ENCODE data around the gene RAPGEF6. TPM values are rescaled to one million over a fixed set of nuclear protein-coding genes. Genes with fewer than 3 reads are reported as not detected.

The RAPGEF6 gene
- total RNA-seq, 1 experiment from 2014 or later, result 25.0 TPM

- POLR2A ChIA-PET, result no interaction called here
- H3K27me3 ChIP-seq (ENCODE audit: control insufficient read depth, insufficient read depth, low read length), result no peaks in the 10 kb centered on the region
- DNase-seq (ENCODE audit: low read depth, low spot score), result no peak
- no peak for ATAC-seq
- CTCF ChIA-PET, result no interaction called here
- no peak overlapping the region for H3K27ac ChIP-seq (ENCODE audit: low read length)
- no peak for TF ChIP-seq SIN3A (IDR thresholded peaks at IDR 0.05; ENCODE audit: borderline replicate concordance, insufficient read depth, low read depth, low read length)
- TF ChIP-seq CTCF (IDR thresholded peaks at IDR 0.05), result no peak
- no peak for TF ChIP-seq POLR2AphosphoS5 (IDR thresholded peaks at IDR 0.05; ENCODE audit: low read depth, low read length)
- no peak for TF ChIP-seq TCF7L2 (IDR thresholded peaks at IDR 0.05; ENCODE audit: low read depth, low read length)
- TF ChIP-seq REST (IDR thresholded peaks at IDR 0.05; ENCODE audit: insufficient read depth in 1 of 2, low read depth in 2 of 2, low read length in 1 of 2), result no peak
- in situ Hi-C loops (cut with HindIII; ENCODE audit: low pct_unique_long_range_greater_than_20kb, low sequenced_read_pairs), result no loop called here
- H3K9me3 ChIP-seq (ENCODE audit: control insufficient read depth, insufficient read depth, low read depth, low read length), result no peaks in the 10 kb centered on the region
- H3K4me1 ChIP-seq (ENCODE audit: control insufficient read depth, insufficient read depth, low read length), result no peaks in the 10 kb centered on the region
- no peaks in the 10 kb centered on the region for H3K36me3 ChIP-seq (ENCODE audit: control insufficient read depth, insufficient read depth, low read length)
- no peak overlapping the region for H3K4me3 ChIP-seq (ENCODE audit: low read depth in 2 of 2, low read length in 2 of 2)
- no TSS peak for BruUV-seq (replicated peaks)
- intact Hi-C loops (cut with micrococcal nuclease; ENCODE audit: unreplicated experiment), result no loop called here
Measured at GRCh38 chr5:131575660-131576227, 59.3 kb downstream of the RAPGEF6 start.

- BruUV-seq (replicated peaks), result no TSS peak
- ChIA-PET CTCF (no interaction called here), POLR2A (no interaction called here)
- H3K27me3 ChIP-seq (ENCODE audit: control insufficient read depth, insufficient read depth, low read length), result no peaks in the 10 kb centered on the region
- H3K4me3 ChIP-seq (ENCODE audit: low read depth in 2 of 2, low read length in 2 of 2), result no peak overlapping the region
- TF ChIP-seq POLR2AphosphoS5 (IDR thresholded peaks at IDR 0.05; ENCODE audit: low read depth, low read length) (no peak), CTCF (IDR thresholded peaks at IDR 0.05) (no peak)
- in situ Hi-C loops (cut with HindIII; ENCODE audit: low pct_unique_long_range_greater_than_20kb, low sequenced_read_pairs), result no loop called here
- no peaks in the 10 kb centered on the region for H3K36me3 ChIP-seq (ENCODE audit: control insufficient read depth, insufficient read depth, low read length)
- H3K4me1 ChIP-seq (ENCODE audit: control insufficient read depth, insufficient read depth, low read length), result no peaks in the 10 kb centered on the region
- no peak overlapping the region for H3K27ac ChIP-seq (ENCODE audit: low read length)
- intact Hi-C loops (cut with micrococcal nuclease; ENCODE audit: unreplicated experiment), result no loop called here
- ATAC-seq (no peak), DNase-seq (ENCODE audit: low read depth, low spot score) (no peak)
- no peaks in the 10 kb centered on the region for H3K9me3 ChIP-seq (ENCODE audit: control insufficient read depth, insufficient read depth, low read depth, low read length)
Measured at GRCh38 chr5:131571669-131572168, 63.3 kb downstream of the RAPGEF6 start.
